NB4 (cell line): ENCODE measurements around the gene RCOR3.
"Not testable (repeated sequence)": the region's sequence is repeated elsewhere in the genome, so short reads cannot be mapped to it uniquely, and the experiment has no call there.

Experiments used
- POLR2A ChIP-seq: IDR thresholded peaks from 2 replicates; pipeline ENCODE4 v1.6.1; 2011; ENCODE audit warnings: mild to moderate bottlenecking; ENCODE audit not compliant: insufficient read length; ENCODE audit errors: extremely low read depth
- TF ChIP-seq, protein P1 (sequence below): IDR thresholded peaks from one replicate; pipeline ENCODE4 v1.5.1; 2012; ENCODE audit warnings: low read depth, low read length
- TF ChIP-seq, protein P2 (sequence below): IDR thresholded peaks from 2 replicates; pipeline ENCODE4 v1.6.1; 2011; ENCODE audit warnings: low read depth, low read length

DNA sequence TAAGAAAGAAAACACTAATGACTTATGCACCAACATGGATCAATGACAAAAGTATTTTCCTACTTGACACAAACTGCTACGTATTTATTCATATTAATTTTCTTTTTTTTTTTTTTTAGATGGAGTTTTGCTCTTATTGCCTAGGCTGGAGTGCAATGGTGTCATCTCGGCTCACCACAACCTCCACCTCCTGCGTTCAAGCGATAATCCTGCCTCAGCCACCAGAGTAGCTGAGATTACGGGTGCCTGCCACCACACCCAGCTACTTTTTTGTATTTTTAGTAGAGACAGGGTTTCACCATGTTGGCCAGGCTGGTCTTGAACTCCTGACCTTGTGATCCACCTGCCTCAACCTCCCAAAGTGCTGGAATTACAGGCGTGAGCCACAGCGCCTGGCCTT lies 62.5 kb downstream of the RCOR3 start:
- TF ChIP-seq, protein P1, sequence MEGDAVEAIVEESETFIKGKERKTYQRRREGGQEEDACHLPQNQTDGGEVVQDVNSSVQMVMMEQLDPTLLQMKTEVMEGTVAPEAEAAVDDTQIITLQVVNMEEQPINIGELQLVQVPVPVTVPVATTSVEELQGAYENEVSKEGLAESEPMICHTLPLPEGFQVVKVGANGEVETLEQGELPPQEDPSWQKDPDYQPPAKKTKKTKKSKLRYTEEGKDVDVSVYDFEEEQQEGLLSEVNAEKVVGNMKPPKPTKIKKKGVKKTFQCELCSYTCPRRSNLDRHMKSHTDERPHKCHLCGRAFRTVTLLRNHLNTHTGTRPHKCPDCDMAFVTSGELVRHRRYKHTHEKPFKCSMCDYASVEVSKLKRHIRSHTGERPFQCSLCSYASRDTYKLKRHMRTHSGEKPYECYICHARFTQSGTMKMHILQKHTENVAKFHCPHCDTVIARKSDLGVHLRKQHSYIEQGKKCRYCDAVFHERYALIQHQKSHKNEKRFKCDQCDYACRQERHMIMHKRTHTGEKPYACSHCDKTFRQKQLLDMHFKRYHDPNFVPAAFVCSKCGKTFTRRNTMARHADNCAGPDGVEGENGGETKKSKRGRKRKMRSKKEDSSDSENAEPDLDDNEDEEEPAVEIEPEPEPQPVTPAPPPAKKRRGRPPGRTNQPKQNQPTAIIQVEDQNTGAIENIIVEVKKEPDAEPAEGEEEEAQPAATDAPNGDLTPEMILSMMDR, result not testable (repeated sequence)
- TF ChIP-seq POLR2A, result not testable (repeated sequence)
- TF ChIP-seq, protein P2, sequence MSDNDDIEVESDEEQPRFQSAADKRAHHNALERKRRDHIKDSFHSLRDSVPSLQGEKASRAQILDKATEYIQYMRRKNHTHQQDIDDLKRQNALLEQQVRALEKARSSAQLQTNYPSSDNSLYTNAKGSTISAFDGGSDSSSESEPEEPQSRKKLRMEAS, result not testable (repeated sequence)
